ENCODE data around the gene RIF1.

Gene RIF1

GRCh38 chr2:151508519-151508918 lies 98.8 kb downstream of the RIF1 start:
- Histone ChIP-seq H3K9me3 (ENCODE audit: control insufficient read depth, insufficient read depth, low read length) (no peaks in the 10 kb centered on the region), H3K27ac (ENCODE audit: low read length) (no peak overlapping the region), H3K36me3 (ENCODE audit: control insufficient read depth, insufficient read depth, low read length) (no peaks in the 10 kb centered on the region; the same call in 1 of the 2 replicates), H3K27me3 (ENCODE audit: control insufficient read depth, insufficient read depth, low read length) (no peaks in the 10 kb centered on the region), H3K4me1 (ENCODE audit: control insufficient read depth, insufficient read depth, low read length) (no peaks in the 10 kb centered on the region), H3K4me3 (ENCODE audit: low read length) (no peak overlapping the region)
- DNase-seq (ENCODE audit: low read depth, low spot score), result no peak
- WGBS (ENCODE audit: insufficient coverage, insufficient read length), result no CpG with 5 or more reads among the region's 3 CpGs

- H3K9me3 ChIP-seq (ENCODE audit: control insufficient read depth, insufficient read depth, low read length), result no peaks in the 10 kb centered on the region
- H3K27me3 ChIP-seq (ENCODE audit: control insufficient read depth, insufficient read depth, low read length), result no peaks in the 10 kb centered on the region
- no CpG with 5 or more reads among the region's 3 CpGs for WGBS (ENCODE audit: insufficient coverage, insufficient read length)
- no peak for DNase-seq (ENCODE audit: low read depth, low spot score)
- H3K4me1 ChIP-seq (ENCODE audit: control insufficient read depth, insufficient read depth, low read length), result no peaks in the 10 kb centered on the region; the same call in 1 of the 2 replicates
- H3K4me3 ChIP-seq (ENCODE audit: low read length), result no peak overlapping the region
- no peak overlapping the region for H3K27ac ChIP-seq (ENCODE audit: low read length)
- H3K36me3 ChIP-seq (ENCODE audit: control insufficient read depth, insufficient read depth, low read length), result no peaks in the 10 kb centered on the region
Observed at GRCh38 chr2:151518802-151519201, 109.1 kb downstream of the RIF1 start.

GRCh38 chr2:151520976-151521375 lies 111.3 kb downstream of the RIF1 start:
- H3K9me3 ChIP-seq (ENCODE audit: control insufficient read depth, insufficient read depth, low read length), result no peaks in the 10 kb centered on the region
- H3K27me3 ChIP-seq (ENCODE audit: control insufficient read depth, insufficient read depth, low read length), result no peaks in the 10 kb centered on the region
- no peak for DNase-seq (ENCODE audit: low read depth, low spot score)
- H3K27ac ChIP-seq (ENCODE audit: low read length), result no peak overlapping the region
- no CpG with 5 or more reads among the region's 1 CpG for WGBS (ENCODE audit: insufficient coverage, insufficient read length)
- no peaks in the 10 kb centered on the region; the same call in 1 of the 2 replicates for H3K4me1 ChIP-seq (ENCODE audit: control insufficient read depth, insufficient read depth, low read length)
- no peak overlapping the region for H3K4me3 ChIP-seq (ENCODE audit: low read length)
- H3K36me3 ChIP-seq (ENCODE audit: control insufficient read depth, insufficient read depth, low read length), result no peaks in the 10 kb centered on the region

- H3K27me3 ChIP-seq (ENCODE audit: control insufficient read depth, insufficient read depth, low read length), result no peaks in the 10 kb centered on the region
- H3K27ac ChIP-seq (ENCODE audit: low read length), result no peak overlapping the region
- WGBS (ENCODE audit: insufficient coverage, insufficient read length), result no CpG with 5 or more reads among the region's 7 CpGs
- no peaks in the 10 kb centered on the region for H3K9me3 ChIP-seq (ENCODE audit: control insufficient read depth, insufficient read depth, low read length)
- no peaks in the 10 kb centered on the region for H3K36me3 ChIP-seq (ENCODE audit: control insufficient read depth, insufficient read depth, low read length)
- no peak overlapping the region for H3K4me3 ChIP-seq (ENCODE audit: low read length)
- DNase-seq (ENCODE audit: low read depth, low spot score), result no peak
- H3K4me1 ChIP-seq (ENCODE audit: control insufficient read depth, insufficient read depth, low read length), result no peaks in the 10 kb centered on the region; the same call in 1 of the 2 replicates
Observed at GRCh38 chr2:151522556-151522955, 112.9 kb downstream of the RIF1 start.

GRCh38 chr2:151523850-151524249 lies 114.1 kb downstream of the RIF1 start:
- no peak for DNase-seq (ENCODE audit: low read depth, low spot score)
- Histone ChIP-seq H3K9me3 (ENCODE audit: control insufficient read depth, insufficient read depth, low read length) (no peaks in the 10 kb centered on the region), H3K27ac (ENCODE audit: low read length) (no peak overlapping the region), H3K27me3 (ENCODE audit: control insufficient read depth, insufficient read depth, low read length) (no peaks in the 10 kb centered on the region), H3K36me3 (ENCODE audit: control insufficient read depth, insufficient read depth, low read length) (no peaks in the 10 kb centered on the region), H3K4me3 (ENCODE audit: low read length) (no peak overlapping the region), H3K4me1 (ENCODE audit: control insufficient read depth, insufficient read depth, low read length) (no peaks in the 10 kb centered on the region; the same call in 1 of the 2 replicates)
- WGBS (ENCODE audit: insufficient coverage, insufficient read length), result no CpG with 5 or more reads among the region's 3 CpGs

- no peaks in the 10 kb centered on the region for H3K9me3 ChIP-seq (ENCODE audit: control insufficient read depth, insufficient read depth, low read length)
- no CpG with 5 or more reads among the region's 9 CpGs for WGBS (ENCODE audit: insufficient coverage, insufficient read length)
- DNase-seq (ENCODE audit: low read depth, low spot score), result no peak
- H3K4me3 ChIP-seq (ENCODE audit: low read length), result no peak overlapping the region
- no peaks in the 10 kb centered on the region; the same call in 1 of the 2 replicates for H3K4me1 ChIP-seq (ENCODE audit: control insufficient read depth, insufficient read depth, low read length)
- H3K27me3 ChIP-seq (ENCODE audit: control insufficient read depth, insufficient read depth, low read length), result no peaks in the 10 kb centered on the region
- H3K27ac ChIP-seq (ENCODE audit: low read length), result no peak overlapping the region
- H3K36me3 ChIP-seq (ENCODE audit: control insufficient read depth, insufficient read depth, low read length), result no peaks in the 10 kb centered on the region
Observed at GRCh38 chr2:151525821-151526373, 116.2 kb downstream of the RIF1 start.

GRCh38 chr2:151526572-151527090 lies 116.9 kb downstream of the RIF1 start:
- no CpG with 5 or more reads among the region's 6 CpGs for WGBS (ENCODE audit: insufficient coverage, insufficient read length)
- DNase-seq (ENCODE audit: low read depth, low spot score), result peak; percentile 7
- no peaks in the 10 kb centered on the region for H3K27me3 ChIP-seq (ENCODE audit: control insufficient read depth, insufficient read depth, low read length)

More at GRCh38 chr2:151526572-151527090, 116.9 kb downstream of the RIF1 start:
- Histone ChIP-seq H3K4me1 (ENCODE audit: control insufficient read depth, insufficient read depth, low read length) (no peaks in the 10 kb centered on the region), H3K27ac (ENCODE audit: low read length) (no peak overlapping the region), H3K9me3 (ENCODE audit: control insufficient read depth, insufficient read depth, low read length) (no peaks in the 10 kb centered on the region), H3K4me3 (ENCODE audit: low read length) (no peak overlapping the region), H3K36me3 (ENCODE audit: control insufficient read depth, insufficient read depth, low read length) (no peaks in the 10 kb centered on the region)

All from iPS DF 6.9 (cell line).